GM21367 (cell line): ENCODE measurements around the gene DENND1A.

Experiments
- ATAC-seq: cut with Tn5 transposase; IDR thresholded peaks from one replicate; pipeline ENCODE4 v1.9.1; 2021; ENCODE audit not compliant: unreplicated experiment

DENND1A gene

DNA sequence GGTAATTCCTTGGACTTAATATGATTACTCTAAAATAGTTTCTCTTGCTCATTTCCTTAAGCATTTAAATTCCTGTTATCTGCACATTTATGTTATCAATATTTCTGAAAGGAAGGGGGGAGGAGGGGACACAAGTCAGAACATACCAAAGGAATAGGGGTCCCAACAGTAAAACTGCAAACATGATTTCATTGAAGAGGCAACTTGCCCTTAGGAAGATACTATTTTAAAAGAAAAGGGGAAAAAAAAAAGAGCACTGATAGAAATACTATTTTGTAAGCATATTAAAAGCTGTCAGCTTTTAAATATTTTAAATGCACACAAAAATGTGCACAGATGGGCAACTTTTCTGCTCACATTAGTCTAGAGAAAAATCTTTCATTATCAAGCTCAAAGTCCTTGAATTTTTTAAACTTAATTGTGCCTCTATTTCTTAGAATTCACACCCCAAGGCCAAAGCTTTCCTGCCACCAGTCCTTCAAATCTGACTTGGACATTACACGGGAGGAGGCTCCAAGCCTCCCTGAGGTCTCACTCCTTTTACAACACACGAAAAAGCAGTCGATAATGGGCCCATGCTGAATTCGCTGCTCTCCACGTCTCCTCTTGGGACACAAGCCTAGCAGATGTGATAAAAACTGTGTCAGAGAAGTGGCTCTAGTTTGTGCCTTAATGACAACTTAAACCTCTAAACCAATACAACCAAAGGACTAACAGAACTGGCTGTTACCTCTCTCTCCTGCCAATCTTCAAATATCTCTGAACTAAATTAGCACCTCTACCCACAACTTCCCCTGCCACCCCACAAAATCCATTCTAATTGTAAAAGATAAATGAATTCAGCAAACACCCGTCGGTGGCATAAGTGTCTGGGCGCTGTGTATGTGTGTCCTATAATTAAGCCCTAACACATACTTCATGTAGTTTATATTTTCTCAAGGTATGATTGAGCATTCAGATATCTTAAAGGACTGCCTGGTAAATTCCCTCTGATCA is 154.3 kb downstream of the DENND1A start:
- no peak for ATAC-seq

DNA sequence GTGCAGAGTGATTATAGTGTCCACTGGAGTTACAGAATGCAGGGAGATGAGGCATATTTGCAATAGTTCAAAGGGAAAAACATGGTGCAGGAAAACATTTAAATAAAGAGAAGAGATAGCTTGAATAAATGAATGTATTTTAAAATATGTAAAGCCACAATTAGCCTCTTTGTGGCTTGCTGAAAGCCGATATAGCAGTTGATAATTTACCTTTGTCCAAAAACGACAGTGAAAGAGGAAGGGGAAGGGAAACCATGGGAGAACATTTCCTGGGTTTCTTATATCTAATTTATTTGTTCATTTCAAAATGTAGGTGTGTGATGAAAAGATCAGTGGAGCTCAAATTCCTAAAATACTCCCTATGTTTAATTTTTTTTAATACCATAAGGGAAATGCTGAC is 156.1 kb downstream of the DENND1A start:
- no peak for ATAC-seq

GRCh38 chr9:123772967-123773366 is 157.0 kb downstream of the DENND1A start:
- ATAC-seq: no peak

- ATAC-seq: no peak
Measured at GRCh38 chr9:123772374-123772773, 157.6 kb downstream of the DENND1A start.

- ATAC-seq: no peak
Measured at GRCh38 chr9:123771690-123772089, 158.2 kb downstream of the DENND1A start.

- no peak for ATAC-seq
Measured at GRCh38 chr9:123769719-123770118, 160.2 kb downstream of the DENND1A start.

DNA sequence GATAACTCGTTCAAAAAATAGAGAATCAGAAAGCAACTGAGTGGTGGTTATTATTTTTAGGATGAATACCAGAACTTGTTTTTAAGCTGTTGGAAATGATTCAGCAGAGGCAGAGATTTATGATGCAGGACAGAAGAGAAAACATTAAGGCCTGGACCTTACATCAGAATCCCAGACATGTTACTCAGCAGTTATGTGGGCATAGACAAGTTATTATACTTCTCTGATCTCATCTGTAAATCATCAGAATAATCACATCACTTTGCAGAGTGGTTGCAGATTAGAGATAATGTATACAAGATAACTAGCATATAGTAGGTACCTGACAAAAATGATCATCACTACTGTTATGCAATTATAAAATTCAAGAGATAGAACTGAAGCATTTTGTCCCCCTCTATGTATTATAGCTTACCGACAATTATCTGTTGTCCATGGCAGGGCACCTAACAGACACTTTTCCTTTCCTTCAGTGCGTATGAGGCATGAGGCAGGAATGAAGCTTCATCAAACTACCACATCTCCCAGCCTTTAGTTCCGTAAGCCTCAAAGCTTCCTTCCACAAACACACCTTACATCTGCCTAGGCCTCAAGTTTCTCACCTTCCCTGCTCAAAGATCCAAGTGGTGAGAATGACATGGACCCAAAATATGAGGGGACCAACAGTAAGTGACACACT is 165.9 kb downstream of the DENND1A start:
- no peak for ATAC-seq

DNA sequence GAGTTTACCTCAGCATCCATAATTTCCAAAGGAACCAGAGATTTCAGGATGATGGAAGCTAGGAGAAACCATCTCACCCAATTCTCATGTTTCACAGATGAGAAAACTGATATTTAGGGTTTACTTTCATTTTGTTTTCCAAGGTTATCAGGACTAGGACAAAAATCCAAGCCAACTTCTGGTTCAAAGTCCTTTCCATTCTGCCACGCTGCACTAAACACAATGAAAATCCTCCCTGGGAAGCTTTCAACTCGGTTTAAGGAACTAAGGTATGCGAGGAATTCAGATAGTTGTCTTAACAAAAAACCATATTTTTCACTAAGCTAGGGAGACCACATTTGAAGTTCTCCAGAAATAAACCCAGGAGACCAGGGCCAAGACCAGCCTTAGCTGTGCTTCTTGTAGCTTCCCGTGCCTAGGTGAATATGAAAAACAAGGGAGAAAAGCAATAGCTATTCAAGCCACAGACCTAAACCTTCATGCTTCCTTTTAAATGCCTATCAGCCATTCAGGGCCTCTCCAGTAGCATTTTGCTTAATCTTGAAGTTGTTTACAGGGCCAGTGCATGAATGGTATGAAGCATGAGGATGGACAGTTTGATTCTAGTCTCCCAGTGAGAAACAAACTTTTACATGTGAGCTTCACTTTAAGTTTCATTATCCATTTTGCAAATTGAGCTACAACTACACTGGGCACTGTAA is 167.9 kb downstream of the DENND1A start:
- no peak for ATAC-seq

DNA sequence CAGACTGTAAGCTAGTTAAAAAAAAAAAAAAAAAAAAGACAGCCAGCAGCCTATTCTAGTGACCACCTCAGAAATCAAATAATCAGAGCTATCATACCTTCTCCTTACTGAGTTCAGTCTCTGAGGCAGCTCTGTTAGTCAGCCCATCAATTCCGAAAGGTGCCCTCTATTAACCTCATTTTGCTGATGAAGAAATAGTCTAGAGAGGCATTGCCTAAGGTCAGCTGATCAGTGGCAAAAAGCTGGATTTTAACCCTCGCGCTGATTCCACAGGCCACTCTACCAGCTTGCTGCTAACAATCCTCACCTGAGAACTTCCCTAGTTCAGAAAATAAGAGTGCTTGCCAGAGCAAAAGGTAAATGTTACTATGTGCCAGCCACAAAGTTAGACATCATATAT is 172.0 kb downstream of the DENND1A start:
- no peak for ATAC-seq

DNA sequence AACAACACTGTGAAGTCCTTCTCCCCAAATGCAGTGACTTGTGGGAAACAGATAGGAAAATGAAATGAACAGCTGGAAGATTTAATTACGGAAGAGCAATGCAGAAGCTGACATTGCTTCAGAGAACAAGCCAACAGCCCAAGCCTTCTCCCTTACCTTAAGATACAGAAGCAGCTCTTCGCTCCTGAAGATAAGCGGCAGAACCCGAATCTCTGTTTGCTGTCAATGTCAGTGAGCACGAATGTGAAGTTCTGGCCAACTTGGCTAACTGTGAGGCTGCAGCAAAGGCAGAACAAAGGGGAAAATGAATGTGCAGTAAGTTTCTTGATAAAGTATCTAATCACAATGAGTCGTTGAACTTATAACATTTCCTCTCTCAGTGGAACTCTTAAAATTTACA is 172.4 kb downstream of the DENND1A start:
- ATAC-seq: no peak

DNA sequence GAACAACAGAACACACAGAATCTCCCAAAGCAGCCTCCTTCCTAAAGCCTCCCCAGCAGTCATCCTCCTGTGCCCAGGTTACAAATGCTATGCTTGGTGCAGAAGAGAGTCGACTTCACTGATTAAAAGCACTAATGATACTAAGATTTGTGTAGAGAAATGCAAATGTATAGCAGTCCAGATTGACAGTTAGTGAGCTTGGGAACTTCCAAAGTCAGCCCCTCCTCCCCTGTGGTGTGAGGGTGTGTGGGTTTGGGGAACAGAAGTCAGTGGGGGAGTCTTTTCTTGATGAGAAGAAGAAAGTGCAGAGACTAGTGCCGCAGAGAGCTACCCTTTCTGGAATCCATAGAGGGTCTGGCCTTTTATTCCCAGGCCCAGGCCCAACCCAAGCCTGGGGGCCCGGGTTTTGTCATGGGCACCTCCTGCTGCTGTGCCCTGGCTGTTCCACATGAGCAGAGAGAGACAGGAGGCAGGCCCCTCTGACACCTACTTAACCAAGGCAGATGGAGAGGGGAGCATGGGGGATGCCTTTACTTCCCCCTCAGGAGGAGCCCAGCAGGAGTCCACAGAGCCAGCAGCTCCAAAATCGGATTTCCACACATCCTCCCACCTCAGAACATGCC is 173.3 kb downstream of the DENND1A start:
- no peak for ATAC-seq

- no peak for ATAC-seq
Measured at GRCh38 chr9:123753669-123754258, 176.2 kb downstream of the DENND1A start.

DNA sequence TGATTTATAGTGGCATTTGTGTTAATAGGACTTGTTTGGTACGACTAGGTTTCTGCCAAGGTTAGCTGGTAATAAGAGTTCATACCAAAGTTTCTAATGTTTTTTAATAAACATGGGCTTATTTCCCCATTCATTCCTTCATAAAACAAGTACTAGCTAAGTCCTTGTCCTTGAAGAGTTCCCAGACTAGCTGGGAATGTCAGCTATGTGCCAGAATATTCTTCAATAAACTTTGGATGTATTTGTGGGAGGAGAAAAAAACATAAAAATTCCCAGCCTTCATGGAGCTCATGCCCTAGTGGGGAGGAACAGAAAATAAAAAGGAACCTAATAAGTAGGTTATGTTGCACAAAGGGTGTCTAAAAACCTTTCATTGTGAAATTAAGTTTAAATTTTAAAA is 176.9 kb downstream of the DENND1A start:
- no peak for ATAC-seq

GRCh38 chr9:123749580-123750202 is 180.2 kb downstream of the DENND1A start:
- no peak for ATAC-seq

- no peak for ATAC-seq
Measured at GRCh38 chr9:123746765-123747164, 183.2 kb downstream of the DENND1A start.

GRCh38 chr9:123745933-123746332 is 184.0 kb downstream of the DENND1A start:
- ATAC-seq: no peak

GRCh38 chr9:123745451-123745850 is 184.5 kb downstream of the DENND1A start:
- ATAC-seq: no peak

DNA sequence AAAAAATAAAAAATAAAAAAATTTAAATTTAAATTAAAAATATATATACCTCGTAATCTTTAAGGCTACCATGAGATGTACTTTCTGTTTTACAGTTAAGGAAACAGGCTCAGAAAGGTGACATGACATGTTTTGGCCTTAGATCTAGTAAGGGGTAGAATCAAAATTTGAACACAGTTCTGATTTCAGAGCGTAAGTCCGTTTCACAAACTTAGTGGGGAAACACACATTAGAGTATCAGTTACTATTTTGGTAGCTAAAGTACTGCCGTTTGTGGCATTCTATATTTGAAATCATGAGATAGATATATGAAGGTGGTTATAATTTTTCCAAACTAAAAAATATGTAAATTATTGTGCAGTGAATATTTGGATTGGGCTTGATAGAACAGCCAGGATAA is 186.2 kb downstream of the DENND1A start:
- ATAC-seq: no peak

DNA sequence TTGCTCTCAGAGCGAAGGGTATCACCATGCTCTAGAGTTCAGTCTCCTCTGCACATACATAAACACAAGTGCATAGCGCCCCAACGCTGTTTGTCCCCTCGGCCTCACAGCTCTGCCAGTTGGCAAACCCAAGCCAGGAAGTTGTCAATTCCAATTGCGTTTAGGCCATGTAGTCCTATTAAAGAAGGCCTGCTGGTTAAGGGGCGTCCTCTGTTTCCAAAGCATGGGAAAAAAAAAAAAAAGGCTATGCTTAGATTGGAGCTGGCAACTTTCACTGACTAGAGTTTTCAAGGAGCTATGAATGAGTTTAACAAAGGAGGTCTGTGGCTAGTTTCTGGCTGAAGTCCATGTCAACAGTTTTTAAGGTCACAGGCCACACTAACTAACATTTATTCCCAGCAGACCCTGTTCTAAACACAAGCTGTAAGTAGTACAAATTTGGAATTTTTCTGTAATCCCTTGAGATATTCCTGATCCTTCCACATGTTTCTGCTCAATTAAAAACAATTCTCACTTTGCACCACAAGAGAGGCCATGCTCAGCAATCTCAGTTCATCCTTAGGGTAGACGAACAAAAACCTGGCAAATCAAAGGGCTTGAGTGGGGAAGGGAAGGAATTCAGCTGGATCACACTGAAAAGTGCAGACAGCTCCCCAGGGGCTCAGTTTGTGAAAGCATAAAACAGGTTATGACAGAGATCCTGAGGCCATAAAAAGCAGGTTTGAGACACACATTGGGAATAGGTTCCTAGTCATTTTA is 187.7 kb downstream of the DENND1A start:
- no peak for ATAC-seq

DNA sequence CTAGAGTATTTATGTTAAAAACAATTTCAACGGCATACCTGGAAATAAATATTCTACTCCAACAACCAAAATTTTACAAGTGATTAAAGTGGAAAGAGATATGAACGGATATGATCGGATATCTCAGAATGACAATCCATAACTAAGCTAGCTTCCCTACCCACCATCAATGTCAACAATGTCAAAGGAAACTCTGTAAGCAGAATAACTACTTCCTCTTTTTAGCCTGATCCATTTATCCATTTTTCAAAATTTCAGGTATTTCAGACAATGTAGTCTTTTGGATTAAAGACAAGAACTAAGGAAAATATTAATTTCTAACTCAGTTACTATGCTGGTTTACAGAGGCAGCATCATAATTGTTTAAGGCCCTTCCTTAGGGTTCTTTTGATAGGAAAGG is 188.7 kb downstream of the DENND1A start:
- no peak for ATAC-seq
